Stimulated activated CD8-positive, alpha-beta memory T cell treated with anti-CD3 and anti-CD28 coated beads, Interleukin-4, amount 100 ng/mL, for 48 hours (primary cell): ENCODE measurements around the gene ACTA1.
"Not testable (repeated sequence)": the region's sequence is repeated elsewhere in the genome, so short reads cannot be mapped to it uniquely, and the experiment has no call there.

Experiments
- DNase-seq: peaks from one replicate; pipeline ENCODE4 v3.0.0-alpha.2; 2020

The ACTA1 gene

GRCh38 chr1:229434005-229434640 is at the start of gene ACTA1:
Gene ACTA1, minus strand, starts transcription at chr1:229434094. Its CDS starts 979 bp downstream, at chr1:229433115.
- no peak for DNase-seq

GRCh38 chr1:229482511-229482910 is 48.6 kb upstream of the ACTA1 start:
- DNase-seq = no peak

GRCh38 chr1:229480495-229480894 is 46.6 kb upstream of the ACTA1 start:
- DNase-seq = no peak

- no peak for DNase-seq
These were observed 45.9 kb upstream of the ACTA1 start for GRCh38 chr1:229479660-229480399.

GRCh38 chr1:229478852-229479251 is 45.0 kb upstream of the ACTA1 start:
- no peak for DNase-seq

- DNase-seq = not testable (repeated sequence)
These were observed 42.0 kb upstream of the ACTA1 start for GRCh38 chr1:229475859-229476258.

- DNase-seq = no peak
These were observed 40.6 kb upstream of the ACTA1 start for GRCh38 chr1:229474509-229474908.

GRCh38 chr1:229471175-229471574 is 37.3 kb upstream of the ACTA1 start:
- no peak for DNase-seq

GRCh38 chr1:229470406-229471043 is 36.6 kb upstream of the ACTA1 start:
- no peak for DNase-seq

GRCh38 chr1:229466887-229467286 is 33.0 kb upstream of the ACTA1 start:
- no peak for DNase-seq

- no peak for DNase-seq
These were observed 30.8 kb upstream of the ACTA1 start for GRCh38 chr1:229464672-229465071.

- no peak for DNase-seq
These were observed 27.3 kb upstream of the ACTA1 start for GRCh38 chr1:229461032-229461668.

- DNase-seq = no peak
These were observed 25.9 kb upstream of the ACTA1 start for GRCh38 chr1:229459815-229460214.

GRCh38 chr1:229457436-229457835 is 23.5 kb upstream of the ACTA1 start:
- DNase-seq = no peak

GRCh38 chr1:229456016-229456415 is 22.1 kb upstream of the ACTA1 start:
- no peak for DNase-seq

GRCh38 chr1:229454056-229454455 is 20.2 kb upstream of the ACTA1 start:
- DNase-seq = no peak

GRCh38 chr1:229452956-229453801 is 19.3 kb upstream of the ACTA1 start:
- DNase-seq = no peak

GRCh38 chr1:229448845-229449244 is 15.0 kb upstream of the ACTA1 start:
- no peak for DNase-seq

GRCh38 chr1:229448354-229448753 is 14.5 kb upstream of the ACTA1 start:
- no peak for DNase-seq

GRCh38 chr1:229447809-229448252 is 13.9 kb upstream of the ACTA1 start:
- no peak for DNase-seq

- DNase-seq = no peak
These were observed 11.9 kb upstream of the ACTA1 start for GRCh38 chr1:229445828-229446227.

GRCh38 chr1:229440851-229441537 is 7.1 kb upstream of the ACTA1 start:
- DNase-seq = no peak
